ENCODE results near the gene CAMK4. TPM values are rescaled to one million over a fixed set of nuclear protein-coding genes. Genes with fewer than 3 reads are reported as not detected.
"Not testable (repeated sequence)": the region's sequence is repeated elsewhere in the genome, so short reads cannot be mapped to it uniquely, and the experiment has no call there.

The CAMK4 gene
- total RNA-seq, 1 donor from 2014 or later: 1.2 TPM

DNA sequence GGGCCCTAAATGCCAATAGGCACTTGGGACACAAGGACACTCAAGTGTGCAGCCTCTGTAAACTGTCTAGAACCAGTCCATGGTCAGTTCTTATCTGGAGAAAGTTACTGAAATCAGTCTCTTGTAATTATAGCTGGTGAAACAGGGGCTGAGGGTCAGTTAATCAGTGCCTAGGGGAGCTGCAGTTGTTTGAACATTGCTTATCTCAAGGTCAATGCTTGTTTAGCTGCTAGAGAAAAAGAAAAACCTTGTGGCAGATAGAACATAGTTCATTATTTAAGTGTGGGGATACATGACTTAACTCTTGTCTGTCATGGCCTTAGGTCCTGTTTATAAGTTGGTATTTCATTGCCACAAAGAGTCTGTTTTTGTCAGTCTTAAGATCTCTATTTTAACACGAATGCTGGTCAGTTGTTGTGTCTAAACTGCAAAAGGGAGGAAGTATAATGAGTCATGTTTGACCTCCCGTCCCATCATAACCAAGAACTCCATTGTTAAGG is 180.1 kb downstream of the CAMK4 start:
- Mint-ChIP-seq H3K36me3 (ENCODE audit: unreplicated experiment) (no peaks in the 10 kb centered on the region), H3K27ac (ENCODE audit: unreplicated experiment) (no peak overlapping the region), H3K4me1 (ENCODE audit: unreplicated experiment) (no peaks in the 10 kb centered on the region), H3K4me3 (ENCODE audit: unreplicated experiment) (no peak overlapping the region), H3K27me3 (ENCODE audit: unreplicated experiment) (peaks cover 8% of the 10 kb centered on the region), H3K9me3 (ENCODE audit: unreplicated experiment) (no peaks in the 10 kb centered on the region)
- TF ChIP-seq, protein P1, sequence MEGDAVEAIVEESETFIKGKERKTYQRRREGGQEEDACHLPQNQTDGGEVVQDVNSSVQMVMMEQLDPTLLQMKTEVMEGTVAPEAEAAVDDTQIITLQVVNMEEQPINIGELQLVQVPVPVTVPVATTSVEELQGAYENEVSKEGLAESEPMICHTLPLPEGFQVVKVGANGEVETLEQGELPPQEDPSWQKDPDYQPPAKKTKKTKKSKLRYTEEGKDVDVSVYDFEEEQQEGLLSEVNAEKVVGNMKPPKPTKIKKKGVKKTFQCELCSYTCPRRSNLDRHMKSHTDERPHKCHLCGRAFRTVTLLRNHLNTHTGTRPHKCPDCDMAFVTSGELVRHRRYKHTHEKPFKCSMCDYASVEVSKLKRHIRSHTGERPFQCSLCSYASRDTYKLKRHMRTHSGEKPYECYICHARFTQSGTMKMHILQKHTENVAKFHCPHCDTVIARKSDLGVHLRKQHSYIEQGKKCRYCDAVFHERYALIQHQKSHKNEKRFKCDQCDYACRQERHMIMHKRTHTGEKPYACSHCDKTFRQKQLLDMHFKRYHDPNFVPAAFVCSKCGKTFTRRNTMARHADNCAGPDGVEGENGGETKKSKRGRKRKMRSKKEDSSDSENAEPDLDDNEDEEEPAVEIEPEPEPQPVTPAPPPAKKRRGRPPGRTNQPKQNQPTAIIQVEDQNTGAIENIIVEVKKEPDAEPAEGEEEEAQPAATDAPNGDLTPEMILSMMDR (IDR thresholded peaks at IDR 0.05): no peak
- no peak for DNase-seq (ENCODE audit: extremely low spot score, unreplicated experiment)

DNA sequence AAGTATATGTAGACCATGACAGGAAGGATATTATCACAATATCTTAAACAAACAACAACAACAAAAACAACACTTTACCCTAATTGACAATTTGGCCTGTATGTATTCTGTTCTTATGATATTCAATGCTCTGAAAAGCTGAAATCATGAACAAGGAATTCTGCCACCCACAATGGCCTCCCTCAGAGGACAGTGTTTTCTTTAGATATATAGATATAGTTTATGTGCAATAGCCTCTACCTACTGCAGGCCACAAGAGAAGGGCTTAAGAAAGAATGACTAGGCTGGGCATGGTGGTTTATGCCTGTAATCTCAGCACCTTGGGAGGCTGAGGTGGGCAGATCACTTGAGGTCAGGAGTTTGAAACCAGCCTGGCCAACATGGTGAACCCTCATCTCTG is 183.4 kb downstream of the CAMK4 start:
- H3K4me3 Mint-ChIP-seq (ENCODE audit: unreplicated experiment): no peak overlapping the region
- H3K36me3 Mint-ChIP-seq (ENCODE audit: unreplicated experiment): no peaks in the 10 kb centered on the region
- DNase-seq (ENCODE audit: extremely low spot score, unreplicated experiment): no peak
- H3K27me3 Mint-ChIP-seq (ENCODE audit: unreplicated experiment): peaks cover 24% of the 10 kb centered on the region
- no peaks in the 10 kb centered on the region for H3K4me1 Mint-ChIP-seq (ENCODE audit: unreplicated experiment)
- TF ChIP-seq, protein P1 (IDR thresholded peaks at IDR 0.05): no peak
- no peak overlapping the region for H3K27ac Mint-ChIP-seq (ENCODE audit: unreplicated experiment)
- H3K9me3 Mint-ChIP-seq (ENCODE audit: unreplicated experiment): no peaks in the 10 kb centered on the region

DNA sequence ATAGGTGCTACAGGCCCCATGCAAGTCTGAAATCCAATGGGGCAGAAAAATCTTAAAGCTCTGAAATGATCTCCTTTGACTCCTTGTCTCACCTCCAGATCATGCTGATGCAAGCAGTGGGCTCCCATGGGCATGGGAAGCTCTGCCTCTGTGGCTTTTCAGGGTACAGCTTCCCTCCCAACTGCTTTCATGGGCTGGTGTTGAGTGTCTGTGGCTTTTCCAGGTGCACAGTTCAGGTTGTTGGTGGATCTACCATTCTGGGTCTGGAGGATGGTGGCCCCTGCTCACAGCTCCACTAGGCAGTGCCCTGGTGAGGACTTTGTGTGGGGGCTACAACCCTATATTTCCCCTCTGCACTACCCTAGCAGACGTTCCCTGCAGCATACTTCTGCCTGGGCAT is 184.6 kb downstream of the CAMK4 start:
- DNase-seq (ENCODE audit: extremely low spot score, unreplicated experiment): no peak
- Mint-ChIP-seq H3K27me3 (ENCODE audit: unreplicated experiment) (peaks cover 25% of the 10 kb centered on the region), H3K4me3 (ENCODE audit: unreplicated experiment) (no peak overlapping the region), H3K27ac (ENCODE audit: unreplicated experiment) (no peak overlapping the region), H3K4me1 (ENCODE audit: unreplicated experiment) (no peaks in the 10 kb centered on the region), H3K36me3 (ENCODE audit: unreplicated experiment) (no peaks in the 10 kb centered on the region), H3K9me3 (ENCODE audit: unreplicated experiment) (no peaks in the 10 kb centered on the region)
- TF ChIP-seq, protein P1 (IDR thresholded peaks at IDR 0.05): no peak

DNA sequence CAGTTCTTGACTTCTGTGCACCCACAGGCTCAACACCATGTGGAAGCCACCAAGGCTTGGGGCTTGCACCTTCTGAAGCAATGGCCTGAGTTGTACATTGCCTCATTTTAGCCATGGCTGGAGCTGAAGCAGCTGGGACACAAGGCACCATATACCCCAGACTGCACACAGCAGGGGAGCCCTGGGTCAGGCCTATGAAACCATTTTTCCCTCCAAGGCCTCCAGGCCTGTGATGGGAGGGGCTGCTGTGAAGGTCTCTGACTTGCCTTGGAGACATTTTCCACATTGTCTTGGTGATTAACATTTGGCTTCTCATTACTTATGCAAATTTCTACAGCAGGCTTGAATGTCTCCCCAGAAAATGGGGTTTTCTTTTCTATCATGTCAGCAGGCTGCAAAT is 185.1 kb downstream of the CAMK4 start:
- not testable (repeated sequence) for H3K9me3 Mint-ChIP-seq (ENCODE audit: unreplicated experiment); H3K4me3 Mint-ChIP-seq (ENCODE audit: unreplicated experiment); DNase-seq (ENCODE audit: extremely low spot score, unreplicated experiment); H3K36me3 Mint-ChIP-seq (ENCODE audit: unreplicated experiment); H3K27ac Mint-ChIP-seq (ENCODE audit: unreplicated experiment); H3K4me1 Mint-ChIP-seq (ENCODE audit: unreplicated experiment)
- peaks cover 29% of the 10 kb centered on the region for H3K27me3 Mint-ChIP-seq (ENCODE audit: unreplicated experiment)

DNA sequence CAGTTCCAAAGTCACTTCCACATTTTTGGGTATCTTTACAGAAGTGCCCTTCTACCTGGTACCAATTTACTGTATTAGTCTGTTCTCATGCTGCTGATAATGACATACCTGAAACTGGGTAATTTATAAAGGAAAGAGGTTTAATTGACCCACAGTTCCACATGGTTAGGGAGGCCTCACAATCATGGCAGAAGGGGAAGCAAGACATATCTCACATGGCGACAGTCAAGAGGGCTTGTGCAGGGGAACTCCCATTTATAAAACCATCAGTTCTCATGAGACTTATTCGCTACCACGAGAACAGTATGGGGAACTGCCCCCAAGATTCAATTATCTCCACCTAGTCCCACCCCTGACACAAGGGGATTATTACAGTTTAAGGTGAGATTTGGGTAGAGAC is 185.9 kb downstream of the CAMK4 start:
- not testable (repeated sequence) for H3K27ac Mint-ChIP-seq (ENCODE audit: unreplicated experiment)

DNA sequence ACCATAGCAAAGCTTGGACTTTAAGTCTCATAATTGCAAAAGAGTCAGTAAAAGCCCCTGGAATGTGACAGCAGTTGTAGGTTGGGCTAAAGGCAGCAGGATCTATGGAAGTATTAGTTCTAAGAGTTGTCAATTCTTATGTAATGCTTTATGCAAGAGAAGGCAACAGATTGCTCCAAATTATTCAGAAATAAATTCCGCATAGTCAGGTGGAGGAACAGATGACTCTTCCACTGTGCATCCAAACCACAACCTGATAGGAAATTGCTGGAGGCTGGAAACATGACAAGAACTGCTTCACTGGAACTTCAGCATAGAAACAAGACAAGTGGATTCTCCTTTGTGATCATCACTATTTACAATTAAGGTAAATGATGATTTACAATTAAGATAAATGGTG is 187.1 kb downstream of the CAMK4 start:
- H3K27me3 Mint-ChIP-seq (ENCODE audit: unreplicated experiment): peaks cover 33% of the 10 kb centered on the region
- H3K4me3 Mint-ChIP-seq (ENCODE audit: unreplicated experiment): no peak overlapping the region
- no peaks in the 10 kb centered on the region for H3K4me1 Mint-ChIP-seq (ENCODE audit: unreplicated experiment)
- no peaks in the 10 kb centered on the region for H3K9me3 Mint-ChIP-seq (ENCODE audit: unreplicated experiment)
- TF ChIP-seq, protein P1 (IDR thresholded peaks at IDR 0.05): no peak
- DNase-seq (ENCODE audit: extremely low spot score, unreplicated experiment): no peak
- no peak overlapping the region for H3K27ac Mint-ChIP-seq (ENCODE audit: unreplicated experiment)
- H3K36me3 Mint-ChIP-seq (ENCODE audit: unreplicated experiment): no peaks in the 10 kb centered on the region

More for the DNA sequence above, 185.9 kb downstream of the CAMK4 start:
- H3K27me3 Mint-ChIP-seq (ENCODE audit: unreplicated experiment): peaks cover 31% of the 10 kb centered on the region
- DNase-seq (ENCODE audit: extremely low spot score, unreplicated experiment); H3K4me3 Mint-ChIP-seq (ENCODE audit: unreplicated experiment); H3K36me3 Mint-ChIP-seq (ENCODE audit: unreplicated experiment); H3K9me3 Mint-ChIP-seq (ENCODE audit: unreplicated experiment); H3K4me1 Mint-ChIP-seq (ENCODE audit: unreplicated experiment): not testable (repeated sequence)

Measured in osteocyte (in vitro differentiated cells).